EH (cell line): Measurements from ENCODE around the gene STX1B.
A peak's percentile ranks its signal among the peaks of the same experiment; 100 is the strongest.

Experiments used
- DNase-seq: peaks from one replicate; pipeline ENCODE4 v3.0.0-alpha.2; 2015; ENCODE audit warnings: low read depth

The STX1B gene

DNA sequence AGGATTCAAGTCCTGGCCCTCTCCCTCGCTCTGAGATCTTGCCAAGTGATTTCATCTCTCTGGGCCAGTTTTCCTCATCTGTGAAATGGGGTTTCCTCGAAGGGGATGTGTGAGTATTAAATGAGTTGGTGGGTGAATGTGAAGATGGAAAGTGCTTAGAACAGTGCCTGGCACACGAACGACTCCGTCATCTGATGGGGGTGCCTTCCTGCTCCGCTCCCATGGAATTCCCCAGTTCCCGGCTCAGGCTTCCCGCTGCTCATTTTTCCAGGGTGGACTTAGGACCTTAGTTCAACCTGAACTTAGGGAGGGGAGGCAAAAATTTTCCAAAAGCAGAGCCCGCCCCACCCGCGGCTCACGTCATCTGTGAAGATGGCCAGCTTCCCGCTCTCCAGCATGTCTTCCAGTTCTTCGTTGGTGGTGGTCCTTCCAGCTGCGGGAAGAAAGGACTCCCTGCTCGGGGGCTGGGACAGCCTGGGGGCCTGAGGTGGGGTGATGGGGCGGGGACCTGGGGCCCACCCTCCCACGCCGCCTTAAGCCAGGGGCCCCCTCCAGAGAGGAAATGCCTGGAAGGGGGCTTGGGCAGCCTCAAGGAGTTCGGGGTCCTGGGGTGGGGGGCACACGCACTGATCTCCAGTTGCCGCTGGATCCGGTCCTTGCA lies 14.0 kb downstream of the STX1B start:
- DNase-seq, result peak; percentile 29

DNA sequence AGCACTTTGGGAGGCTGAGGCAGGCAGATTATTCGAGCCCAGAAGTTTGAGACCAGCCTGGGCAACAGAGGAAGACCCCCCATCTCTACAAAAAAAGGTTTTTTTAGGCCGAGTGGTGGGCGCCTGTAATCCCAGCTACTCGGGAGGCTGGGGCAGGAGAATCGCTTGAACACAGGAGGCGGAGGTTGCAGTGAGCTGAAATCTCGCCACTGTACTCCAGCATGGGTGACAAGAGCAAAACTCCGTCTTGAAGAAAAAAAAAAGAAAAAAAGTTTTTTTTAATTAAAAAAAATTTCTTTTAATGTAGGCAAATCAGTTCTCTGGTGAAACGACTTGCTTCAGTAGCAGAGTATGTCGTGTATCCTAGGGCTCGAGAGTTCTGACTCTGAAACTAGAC lies 14.5 kb downstream of the STX1B start:
- DNase-seq, result no peak

DNA sequence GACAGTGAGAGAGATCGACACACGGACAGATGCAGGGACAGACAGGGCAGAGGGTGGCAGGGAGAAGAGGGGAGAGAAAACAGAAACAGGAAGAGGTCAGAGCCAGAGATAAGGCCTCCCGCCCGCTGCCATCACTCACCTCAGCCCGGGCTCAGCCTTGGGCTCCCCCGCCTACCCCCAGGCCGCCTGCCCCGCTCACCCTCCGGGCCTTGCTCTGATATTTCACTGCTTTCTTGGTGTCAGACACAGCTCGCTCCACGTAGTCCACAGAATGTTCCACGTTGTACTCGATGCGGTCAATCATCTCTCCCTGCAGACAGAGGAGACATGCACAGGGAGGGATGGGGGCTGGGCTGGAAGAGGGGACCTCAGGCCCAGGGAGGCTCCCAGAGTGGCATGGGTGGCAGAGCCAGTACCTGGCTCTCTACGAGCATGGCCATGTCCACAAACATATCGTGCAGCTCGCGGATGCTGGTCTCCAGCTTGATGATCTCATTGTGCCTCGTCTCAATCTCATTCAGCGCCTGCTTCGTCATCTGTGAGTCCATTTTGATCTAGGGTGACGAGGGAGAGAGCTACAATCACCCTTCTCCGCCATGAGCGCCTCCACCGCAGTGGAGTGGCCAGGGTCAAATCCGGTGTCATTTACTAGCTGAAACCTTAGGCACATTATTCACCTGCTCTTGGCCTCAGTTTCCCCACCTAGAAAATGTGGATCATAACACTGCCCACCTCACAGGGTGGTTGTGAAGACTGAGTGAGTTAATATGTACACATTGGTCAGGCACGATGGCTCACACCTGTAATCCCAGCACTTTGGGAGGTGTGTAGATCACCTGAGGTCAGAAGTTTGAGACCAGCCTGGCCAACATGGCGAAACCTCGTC lies 17.3 kb downstream of the STX1B start:
- no peak for DNase-seq

DNA sequence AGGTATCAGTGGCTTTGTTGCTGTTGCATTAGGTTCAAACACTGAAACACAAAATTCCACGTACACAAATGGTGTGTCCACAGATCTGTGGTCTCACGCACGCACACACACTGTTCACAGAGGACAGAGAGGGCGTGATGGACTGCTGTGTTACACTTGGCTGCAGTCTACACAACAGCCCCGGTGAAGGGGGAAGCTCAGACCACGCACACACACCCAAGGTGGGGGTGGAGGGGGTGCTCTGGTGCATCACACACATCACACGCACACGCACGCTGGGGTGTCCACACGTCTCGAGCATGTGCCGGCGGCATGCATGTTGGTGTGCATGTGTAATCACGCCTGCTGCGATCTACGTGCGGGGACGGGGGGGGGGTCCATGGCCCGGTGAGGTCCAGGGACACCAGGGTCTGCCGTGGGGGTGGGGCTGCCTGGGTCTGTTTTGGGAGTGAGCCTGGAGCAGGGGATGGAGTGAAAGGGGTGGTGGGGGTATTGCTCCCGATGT lies 18.1 kb downstream of the STX1B start:
- DNase-seq, result no peak

DNA sequence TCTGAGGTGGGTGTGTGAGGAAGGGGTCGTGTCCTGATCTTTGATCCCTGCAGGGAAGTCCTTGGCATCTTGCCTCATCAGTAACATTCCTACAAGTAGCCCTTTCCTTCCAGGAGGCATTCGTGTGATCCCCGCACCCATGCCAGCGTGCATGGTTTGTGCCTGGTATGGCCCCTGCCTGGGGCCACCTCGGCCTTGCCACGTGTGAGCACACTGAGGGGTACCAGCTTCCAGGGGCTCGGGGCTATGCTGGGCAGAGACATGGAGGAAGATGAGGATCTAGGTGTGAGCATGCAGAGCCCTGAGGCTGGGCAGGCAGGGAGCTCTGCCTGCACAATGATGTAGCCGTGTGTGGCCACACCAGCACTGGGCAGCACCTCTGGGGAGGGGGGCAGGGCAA lies 19.4 kb downstream of the STX1B start:
- no peak for DNase-seq

DNA sequence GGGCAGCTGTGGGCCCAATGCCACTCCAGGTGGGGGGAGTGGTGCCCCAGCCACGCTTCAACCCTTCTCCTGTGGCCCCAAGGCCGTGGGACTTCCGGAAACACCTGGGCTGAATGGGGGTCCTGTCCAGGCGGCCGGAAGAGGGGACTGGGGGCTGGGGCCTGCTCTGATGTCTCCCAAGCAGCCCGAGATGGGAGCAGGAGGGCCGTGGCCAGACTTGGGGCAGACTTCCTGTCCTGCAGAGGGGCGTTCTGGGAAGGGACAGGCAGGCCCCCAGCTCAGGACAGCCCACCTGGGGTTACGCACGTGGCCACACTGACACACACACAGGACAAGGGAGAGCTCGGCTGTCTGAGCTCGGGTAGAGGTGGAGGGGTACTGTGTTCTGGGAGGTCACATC lies 20.3 kb downstream of the STX1B start:
- no peak for DNase-seq

DNA sequence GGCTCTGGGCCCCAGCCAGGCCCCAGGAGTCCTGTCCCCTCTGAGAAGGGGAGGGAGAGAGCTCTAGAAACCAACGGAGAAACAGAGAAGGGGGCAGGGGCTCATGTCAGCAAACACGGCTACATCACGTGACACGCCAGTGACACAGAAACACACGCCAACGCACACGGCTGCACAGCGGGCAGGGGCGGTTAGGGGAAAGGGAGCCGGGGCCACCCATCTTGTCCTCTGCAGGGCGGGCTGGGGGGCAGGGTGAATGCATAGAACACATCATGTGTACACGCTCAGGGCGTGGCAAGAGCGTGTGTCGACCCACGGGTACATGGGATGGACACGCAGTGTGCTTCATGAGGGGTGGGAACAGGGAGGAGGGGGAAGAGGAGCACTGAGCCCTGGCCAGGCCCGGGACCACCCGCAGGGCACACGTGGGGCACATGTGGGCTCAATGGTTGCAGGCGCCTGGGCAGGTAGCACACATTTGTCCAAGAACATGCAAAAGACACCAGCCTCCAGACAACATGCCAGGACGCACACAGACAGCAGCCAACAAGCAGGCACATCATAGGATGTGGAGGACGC lies 20.9 kb downstream of the STX1B start:
- no peak for DNase-seq

DNA sequence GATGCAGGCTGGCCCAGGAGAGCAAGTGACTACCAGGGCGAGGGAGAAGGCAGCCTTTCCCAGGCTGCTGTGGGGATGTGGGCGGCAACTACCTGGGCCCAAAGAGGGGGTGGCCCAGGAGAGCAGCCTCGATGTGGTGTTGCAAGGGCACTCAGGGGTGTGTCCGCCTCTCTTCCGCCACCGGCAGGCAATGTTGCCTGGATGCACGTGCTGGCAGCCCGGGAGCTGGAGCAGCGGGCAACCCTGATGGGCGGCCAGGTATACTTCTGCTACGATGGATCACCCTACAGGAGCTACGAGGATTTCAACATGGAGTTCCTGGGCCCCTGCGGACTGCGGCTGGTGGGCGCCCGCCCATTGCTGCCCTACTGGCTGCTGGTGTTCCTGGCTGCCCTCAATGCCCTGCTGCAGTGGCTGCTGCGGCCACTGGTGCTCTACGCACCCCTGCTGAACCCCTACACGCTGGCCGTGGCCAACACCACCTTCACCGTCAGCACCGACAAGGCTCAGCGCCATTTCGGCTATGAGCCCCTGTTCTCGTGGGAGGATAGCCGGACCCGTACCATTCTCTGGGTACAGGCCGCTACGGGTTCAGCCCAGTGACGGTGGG lies 22.8 kb downstream of the STX1B start:
- no peak for DNase-seq

DNA sequence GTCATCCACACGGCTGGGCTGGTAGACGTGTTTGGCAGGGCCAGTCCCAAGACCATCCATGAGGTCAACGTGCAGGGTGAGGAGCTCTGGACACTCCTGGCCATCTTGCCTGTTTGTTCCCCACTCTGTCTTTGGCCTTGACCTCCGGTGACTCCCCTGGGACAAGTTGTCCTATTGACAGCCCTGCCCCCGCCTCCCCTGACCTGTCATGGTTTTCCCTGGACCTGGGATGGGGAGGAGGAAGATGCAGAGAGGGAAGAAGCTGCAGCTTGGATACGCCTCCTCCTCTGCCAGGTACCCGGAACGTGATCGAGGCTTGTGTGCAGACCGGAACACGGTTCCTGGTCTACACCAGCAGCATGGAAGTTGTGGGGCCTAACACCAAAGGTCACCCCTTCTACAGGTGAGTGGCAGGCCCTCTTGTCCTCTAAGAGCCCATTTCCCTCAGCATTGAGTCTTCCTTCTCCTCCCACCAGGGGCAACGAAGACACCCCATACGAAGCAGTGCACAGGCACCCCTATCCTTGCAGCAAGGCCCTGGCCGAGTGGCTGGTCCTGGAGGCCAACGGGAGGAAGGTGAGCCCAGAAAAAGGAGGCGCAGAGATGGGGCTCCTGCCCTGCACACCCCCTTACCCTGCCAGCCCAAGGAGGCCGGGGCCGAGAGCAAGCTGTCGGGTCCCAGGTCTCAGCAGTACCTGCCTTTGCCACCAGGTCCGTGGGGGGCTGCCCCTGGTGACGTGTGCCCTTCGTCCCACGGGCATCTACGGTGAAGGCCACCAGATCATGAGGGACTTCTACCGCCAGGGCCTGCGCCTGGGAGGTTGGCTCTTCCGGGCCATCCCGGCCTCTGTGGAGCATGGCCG lies 24.1 kb downstream of the STX1B start:
- no peak for DNase-seq

DNA sequence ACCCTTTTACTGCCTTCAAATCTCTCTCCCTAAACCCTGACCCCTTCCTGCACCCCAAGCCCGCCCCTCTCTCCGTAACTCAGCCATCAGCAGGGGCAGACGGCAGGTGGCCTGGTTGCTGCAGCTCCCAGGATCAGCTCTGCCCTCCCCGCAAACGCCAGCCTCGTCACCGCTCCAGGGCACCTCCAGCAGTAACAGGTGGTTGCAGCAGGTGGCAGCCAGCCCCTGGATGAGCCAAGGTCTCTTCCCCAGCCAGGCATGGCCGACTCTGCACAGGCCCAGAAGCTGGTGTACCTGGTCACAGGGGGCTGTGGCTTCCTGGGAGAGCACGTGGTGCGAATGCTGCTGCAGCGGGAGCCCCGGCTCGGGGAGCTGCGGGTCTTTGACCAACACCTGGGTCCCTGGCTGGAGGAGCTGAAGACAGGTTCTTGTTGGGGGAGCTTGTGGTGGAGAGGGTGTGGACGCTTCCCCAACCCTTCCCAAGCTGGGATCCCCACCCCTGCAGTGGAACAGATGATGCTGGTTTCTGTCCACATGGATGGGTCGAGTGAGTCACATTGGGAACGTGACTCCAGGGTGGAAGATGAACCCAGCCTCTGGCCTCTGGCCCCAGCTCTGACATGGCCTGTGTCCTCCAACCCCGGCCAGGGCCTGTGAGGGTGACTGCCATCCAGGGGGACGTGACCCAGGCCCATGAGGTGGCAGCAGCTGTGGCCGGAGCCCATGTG lies 24.9 kb downstream of the STX1B start:
- DNase-seq, result peak; percentile 46

DNA sequence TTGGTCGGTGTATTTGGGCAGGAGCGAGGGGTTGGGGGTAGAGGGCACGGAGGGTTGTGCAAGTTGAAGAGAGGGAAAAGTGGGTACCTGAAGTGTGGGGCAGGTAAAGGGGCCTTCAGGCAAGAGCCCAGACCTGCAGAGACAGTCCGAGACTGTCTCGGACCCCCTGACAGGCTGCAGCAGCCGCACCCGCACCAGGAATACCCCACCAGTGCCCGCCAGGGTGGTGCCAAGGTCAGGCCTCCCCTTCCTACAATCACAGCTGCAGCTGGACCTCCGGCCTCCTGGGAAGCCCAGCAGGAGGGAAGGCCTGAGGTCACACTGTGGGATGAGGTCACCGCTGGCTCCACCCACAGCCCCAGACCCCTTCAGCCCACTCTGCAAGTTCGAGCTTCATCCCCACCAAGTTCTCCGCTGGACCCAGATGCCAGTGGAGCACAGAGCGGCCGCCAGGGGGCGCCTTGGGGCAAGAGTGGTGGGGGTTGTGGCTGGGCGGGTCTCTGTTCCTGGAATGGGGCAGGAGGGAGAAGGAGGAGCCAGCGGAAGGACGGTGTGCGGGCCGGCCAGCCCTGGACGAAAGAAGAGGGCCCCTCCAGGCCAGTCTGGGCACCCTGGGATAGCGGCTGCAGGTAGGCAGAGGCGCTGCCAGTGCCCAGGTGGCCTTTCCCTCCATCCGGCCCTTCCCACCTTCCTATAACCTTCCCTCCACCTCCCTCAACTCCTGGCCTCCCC lies 25.6 kb downstream of the STX1B start, which contains the start of gene HSD3B7:
Gene HSD3B7 (plus strand): TSS at position 539 of the 732 bp plus-strand sequence. CDS start 452 bp downstream, outside the sequence.
- DNase-seq, result peak; percentile 82

DNA sequence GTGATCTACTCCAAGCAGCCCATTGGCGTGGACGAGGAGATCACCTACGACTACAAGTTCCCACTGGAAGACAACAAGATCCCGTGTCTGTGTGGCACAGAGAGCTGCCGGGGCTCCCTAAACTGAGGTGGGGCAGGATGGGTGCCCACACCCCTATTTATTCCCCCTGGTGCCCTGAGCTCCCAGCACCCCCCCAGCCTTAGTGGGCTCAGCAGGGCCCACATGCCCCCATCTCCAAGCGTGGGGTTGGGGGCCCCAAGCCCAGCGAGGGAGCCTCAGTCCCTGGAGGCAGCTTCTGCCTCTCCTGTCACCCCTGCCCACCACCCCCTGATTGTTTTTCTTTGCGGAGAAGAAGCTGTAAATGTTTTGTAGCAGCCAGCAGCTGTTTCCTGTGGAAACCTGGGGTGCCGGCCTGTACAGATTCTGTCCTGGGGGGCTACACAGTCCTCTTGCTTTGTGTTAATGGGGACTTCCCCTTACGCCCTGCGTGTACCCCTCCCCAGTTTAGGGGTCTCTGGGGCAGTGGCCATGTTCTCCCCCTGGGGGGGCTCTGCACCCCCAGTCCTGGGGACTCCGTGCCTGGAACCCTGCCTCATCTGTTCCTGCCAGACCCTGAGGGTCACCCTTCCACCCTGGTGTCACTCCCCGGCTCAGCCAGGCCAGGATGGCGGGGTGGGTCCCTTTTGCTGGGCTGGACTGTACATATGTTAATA lies 26.4 kb downstream of the STX1B start:
- no peak for DNase-seq

DNA sequence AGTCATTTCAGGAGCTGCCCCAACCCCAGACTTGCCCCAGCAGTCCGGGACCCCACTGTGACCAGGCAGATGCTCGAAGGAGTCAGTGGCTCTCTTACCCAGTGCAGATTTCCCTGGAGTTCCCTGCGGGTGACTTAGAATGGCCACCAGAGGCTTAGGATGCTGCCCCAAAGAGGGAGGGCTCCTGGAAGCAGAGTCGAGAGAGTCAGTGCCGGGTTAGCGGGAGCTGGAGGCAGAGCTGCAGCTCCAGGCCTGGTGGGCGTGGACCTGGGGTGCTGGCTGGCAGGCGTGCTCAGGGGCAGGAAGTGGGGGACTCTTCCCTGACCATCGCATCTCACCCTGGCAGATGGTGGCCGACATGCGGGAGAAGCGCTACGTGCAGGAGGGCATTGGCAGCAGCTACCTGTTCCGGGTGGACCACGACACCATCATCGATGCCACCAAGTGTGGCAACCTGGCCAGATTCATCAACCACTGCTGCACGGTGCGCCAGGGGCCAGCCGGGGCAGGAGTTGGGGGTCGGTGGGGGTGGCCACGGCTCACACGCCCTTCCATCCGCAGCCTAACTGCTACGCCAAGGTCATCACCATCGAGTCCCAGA lies 27.0 kb downstream of the STX1B start:
- no peak for DNase-seq

DNA sequence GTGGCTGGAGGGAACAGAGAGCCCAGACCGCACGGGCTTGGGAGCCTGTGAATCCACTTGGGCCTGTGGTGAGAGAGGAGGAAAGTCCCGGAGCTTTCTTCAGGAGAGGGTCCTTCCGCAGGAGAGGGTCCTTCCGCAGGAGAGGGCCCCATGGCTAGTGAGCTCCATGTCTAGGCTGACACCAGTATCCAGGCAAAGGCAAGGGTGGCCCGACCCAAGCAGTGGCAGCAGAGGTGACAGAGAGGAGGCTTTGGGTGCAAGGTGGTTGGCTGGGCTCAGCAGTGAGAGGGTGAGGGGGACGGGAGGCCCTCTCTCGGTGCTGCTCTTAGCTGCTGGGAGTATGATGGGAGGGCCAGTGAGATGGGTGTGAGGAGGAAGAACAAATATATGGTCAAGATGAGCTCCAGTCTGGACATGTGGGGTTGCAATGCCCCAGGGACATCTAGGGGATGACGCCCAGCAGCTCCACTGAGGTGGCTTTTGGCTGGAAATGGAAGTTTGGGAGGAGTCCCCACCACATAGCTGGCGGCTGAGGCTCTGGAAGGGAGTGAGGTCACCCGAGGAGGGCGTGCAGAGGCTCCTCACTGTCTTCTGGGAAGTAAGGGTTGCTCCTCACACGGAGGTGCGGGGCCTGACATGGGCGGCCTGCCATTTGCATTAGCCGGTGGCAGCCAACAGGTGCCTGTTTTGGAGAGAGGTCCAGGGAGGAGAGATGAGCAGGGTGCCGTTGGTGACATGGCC lies 27.7 kb downstream of the STX1B start:
- peak; percentile 23 for DNase-seq

DNA sequence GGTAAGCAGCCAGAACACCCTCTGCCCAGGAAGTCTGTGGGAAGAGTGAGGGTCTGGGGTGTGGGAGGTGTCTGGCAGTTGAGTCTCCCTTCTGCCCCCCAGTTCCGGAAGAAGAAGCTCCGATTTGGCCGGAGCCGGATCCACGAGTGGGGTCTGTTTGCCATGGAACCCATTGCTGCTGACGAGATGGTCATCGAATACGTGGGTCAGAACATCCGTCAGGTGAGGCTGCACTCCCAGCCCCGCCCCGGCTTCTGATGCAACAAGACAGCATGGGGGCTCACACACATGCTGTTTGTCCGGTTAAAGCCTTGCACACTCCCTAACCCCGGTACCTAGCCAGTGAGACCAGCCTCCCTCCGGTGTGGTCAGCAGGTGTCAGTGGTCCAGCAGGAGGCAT lies 29.5 kb downstream of the STX1B start:
- DNase-seq, result no peak

DNA sequence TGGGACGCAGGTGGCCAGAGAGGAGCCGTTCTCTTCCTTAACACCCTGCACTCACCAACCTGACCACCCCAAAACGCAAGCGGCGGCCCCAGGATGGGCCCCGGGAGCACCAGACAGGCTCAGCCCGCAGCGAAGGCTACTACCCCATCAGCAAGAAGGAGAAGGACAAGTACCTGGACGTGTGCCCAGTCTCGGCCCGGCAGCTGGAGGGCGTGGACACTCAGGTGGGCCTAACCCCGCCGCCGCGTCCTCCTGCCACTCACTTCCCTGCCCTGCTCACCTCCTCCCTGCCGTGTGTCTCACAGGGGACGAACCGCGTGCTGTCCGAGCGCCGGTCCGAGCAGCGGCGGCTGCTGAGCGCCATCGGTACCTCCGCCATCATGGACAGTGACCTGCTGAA lies 30.0 kb downstream of the STX1B start:
- no peak for DNase-seq

DNA sequence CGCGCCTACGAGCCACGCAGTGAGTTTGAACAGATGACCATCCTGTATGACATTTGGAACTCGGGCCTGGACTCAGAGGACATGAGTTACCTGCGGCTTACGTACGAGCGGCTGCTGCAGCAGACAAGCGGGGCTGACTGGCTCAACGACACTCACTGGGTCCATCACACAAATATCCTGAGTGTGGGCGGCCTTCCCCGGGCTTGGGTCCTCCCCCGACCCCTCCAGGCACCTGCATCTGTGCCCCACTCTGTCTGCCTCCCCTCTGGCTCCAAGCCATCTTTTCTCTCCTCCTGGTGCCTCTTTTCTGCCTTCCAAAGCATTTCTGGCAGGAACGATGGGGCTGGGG lies 30.4 kb downstream of the STX1B start:
- DNase-seq, result no peak
